ENCODE data around the gene MORN1. TPM values are rescaled to one million over a fixed set of nuclear protein-coding genes. Genes with fewer than 3 reads are reported as not detected.

The MORN1 gene
- total and polyA plus RNA-seq, 2 donors (not counting 3 experiments of a cell fraction or from before 2014, with no cell fraction given), result 4.3 to 6.4 TPM

GRCh38 chr1:2271841-2272655 lies 119.3 kb downstream of the MORN1 start:
- dilution Hi-C loops (cut with MboI; ENCODE audit: extremely low pct_ligation_motif_present, low sequenced_read_pairs), result no loop called here
- Histone ChIP-seq H3K27me3 (ENCODE audit: control insufficient read depth in 2 of 2, insufficient read depth in 2 of 2, low read length in 2 of 2) (no peaks in the 10 kb centered on the region), H3K36me3 (ENCODE audit: control insufficient read depth in 2 of 2, extremely low read depth in 1 of 2, insufficient read depth in 2 of 2, low read length in 2 of 2) (no peaks in the 10 kb centered on the region), H3K79me2 (ENCODE audit: control insufficient read depth, insufficient read depth, low read length) (peaks cover 96% of the 10 kb centered on the region), H3K9ac (replicated peaks; ENCODE audit: extremely low read depth, insufficient read depth, low read length) (no peak overlapping the region), H3K4me2 (ENCODE audit: insufficient read depth, low read length) (no peak overlapping the region), H3K27ac (ENCODE audit: insufficient read depth, low read depth, low read length) (no peak overlapping the region), H2AFZ (ENCODE audit: low read depth, low read length) (no peak overlapping the region), H3K4me3 (replicated peaks in 1 of 3; ENCODE audit: insufficient read depth in 1 of 3, low read depth in 1 of 3, low read length in 3 of 3) (no peak overlapping the region), H3K9me1 (replicated peaks; ENCODE audit: control insufficient read depth, extremely low read depth, insufficient read depth, low read length) (no peaks in the 10 kb centered on the region), H4K20me1 (replicated peaks; ENCODE audit: control insufficient read depth, extremely low read depth, insufficient read depth, low read length) (no peaks in the 10 kb centered on the region), H3K4me1 (ENCODE audit: control insufficient read depth, extremely low read depth, insufficient read depth, low read length) (peaks cover 8% of the 10 kb centered on the region), H3K9me3 (replicated peaks; ENCODE audit: control insufficient read depth, insufficient read depth, low read length) (no peaks in the 10 kb centered on the region)
- TF ChIP-seq POLR2A (IDR thresholded peaks at IDR 0.05; ENCODE audit: low read depth, low read length) (no peak), POLR2AphosphoS5 (IDR thresholded peaks at IDR 0.05; ENCODE audit: insufficient read depth, low read depth, low read length) (no peak), EZH2 (IDR thresholded peaks at IDR 0.05; ENCODE audit: borderline replicate concordance, low read depth, low read length, severe bottlenecking) (no peak), MAX (IDR thresholded peaks at IDR 0.05; ENCODE audit: insufficient read depth, insufficient read length) (no peak), CTCF (IDR thresholded peaks at IDR 0.05; ENCODE audit: extremely low read depth in 1 of 2, insufficient read depth in 1 of 2, low read depth in 1 of 2, low read length in 2 of 2) (no peak), GATA2 (IDR thresholded peaks at IDR 0.05; ENCODE audit: insufficient read depth, insufficient read length, low read depth, low read length) (no peak), FOS (IDR thresholded peaks at IDR 0.05; ENCODE audit: borderline replicate concordance, insufficient read depth, low read length) (no peak), MYC (IDR thresholded peaks at IDR 0.05; ENCODE audit: low read depth, low read length) (no peak)
- POLR2A ChIA-PET, result no interaction called here
- no peak for DNase-seq (ENCODE audit: low read depth, low spot score)
- intact Hi-C loops (cut with micrococcal nuclease), result no loop called here
- CTCF ChIA-PET, result no interaction called here
- BruUV-seq (replicated peaks), result no TSS peak
- no peak for FAIRE-seq

Other genes starting within 250 kb of the MORN1 start
- 62.6 and 69.8 TPM in 2 replicates for gene FAAP20, start 196.8 kb downstream of the MORN1 start, total RNA-seq
- gene FAAP20, start 196.8 kb downstream of the MORN1 start, polyA plus RNA-seq, result 31.5 and 57.8 TPM in 2 replicates
- 76.0 and 80.3 TPM in 2 replicates for gene SKI, start 163.2 kb downstream of the MORN1 start, total RNA-seq
- 9.0 and 11.6 TPM in 2 replicates for gene SKI, start 163.2 kb downstream of the MORN1 start, polyA plus RNA-seq
- 174 and 179 TPM in 2 replicates for gene RER1, start 287 bp upstream of the MORN1 start, total RNA-seq
- gene RER1, start 287 bp upstream of the MORN1 start, polyA plus RNA-seq, result 249 and 292 TPM in 2 replicates
- 23.0 and 26.7 TPM in 2 replicates for gene PEX10, start 21.0 kb upstream of the MORN1 start, total RNA-seq
- 25.1 and 31.5 TPM in 2 replicates for gene PEX10, start 21.0 kb upstream of the MORN1 start, polyA plus RNA-seq
- gene PLCH2, start 84.7 kb upstream of the MORN1 start, total RNA-seq, result 0.31 and 0.32 TPM in 2 replicates
- gene PLCH2, start 84.7 kb upstream of the MORN1 start, polyA plus RNA-seq, result 0.16 and 0.19 TPM in 2 replicates
- gene PANK4, start 135.0 kb upstream of the MORN1 start, total RNA-seq, result 34.0 and 34.7 TPM in 2 replicates
- 19.8 and 22.1 TPM in 2 replicates for gene PANK4, start 135.0 kb upstream of the MORN1 start, polyA plus RNA-seq
- gene HES5, start 138.7 kb upstream of the MORN1 start, total RNA-seq, result not detected in 2 replicates
- 0.07 TPM in 1 of 2 replicates, not detected in the other for gene HES5, start 138.7 kb upstream of the MORN1 start, polyA plus RNA-seq
- 36.4 and 40.9 TPM in 2 replicates for gene TNFRSF14, start 164.8 kb upstream of the MORN1 start, total RNA-seq
- gene TNFRSF14, start 164.8 kb upstream of the MORN1 start, polyA plus RNA-seq, result 49.4 and 62.5 TPM in 2 replicates
- 55.8 and 56.8 TPM in 2 replicates for gene PRXL2B, start 195.2 kb upstream of the MORN1 start, total RNA-seq
- 29.6 and 39.3 TPM in 2 replicates for gene PRXL2B, start 195.2 kb upstream of the MORN1 start, polyA plus RNA-seq
- gene MMEL1, start 241.5 kb upstream of the MORN1 start, total RNA-seq, result 1.1 and 1.6 TPM in 2 replicates
- gene MMEL1, start 241.5 kb upstream of the MORN1 start, polyA plus RNA-seq, result 1.2 and 3.4 TPM in 2 replicates